Activated CD4-positive, alpha-beta T cell treated with anti-CD3 and anti-CD28 coated beads, Interleukin-2, Interleukin-4, amounts not matched to agents 100 ng/mL and 50 ng/mL, durations not matched to agents 16 hours and 8 hours (primary cell): ENCODE measurements around the gene DLGAP5.

Experiments
- DNase-seq: peaks from one replicate; pipeline ENCODE4 v3.0.0-alpha.2; 2020; ENCODE audit warnings: low spot score

The DLGAP5 gene

GRCh38 chr14:55107766-55108554, 83.4 kb downstream of the DLGAP5 start:
- peak; percentile 79 for DNase-seq

- no peak for DNase-seq
Observed at GRCh38 chr14:55105991-55106390, 85.4 kb downstream of the DLGAP5 start.

GRCh38 chr14:55103971-55104954, 87.1 kb downstream of the DLGAP5 start:
- no peak for DNase-seq

DNA sequence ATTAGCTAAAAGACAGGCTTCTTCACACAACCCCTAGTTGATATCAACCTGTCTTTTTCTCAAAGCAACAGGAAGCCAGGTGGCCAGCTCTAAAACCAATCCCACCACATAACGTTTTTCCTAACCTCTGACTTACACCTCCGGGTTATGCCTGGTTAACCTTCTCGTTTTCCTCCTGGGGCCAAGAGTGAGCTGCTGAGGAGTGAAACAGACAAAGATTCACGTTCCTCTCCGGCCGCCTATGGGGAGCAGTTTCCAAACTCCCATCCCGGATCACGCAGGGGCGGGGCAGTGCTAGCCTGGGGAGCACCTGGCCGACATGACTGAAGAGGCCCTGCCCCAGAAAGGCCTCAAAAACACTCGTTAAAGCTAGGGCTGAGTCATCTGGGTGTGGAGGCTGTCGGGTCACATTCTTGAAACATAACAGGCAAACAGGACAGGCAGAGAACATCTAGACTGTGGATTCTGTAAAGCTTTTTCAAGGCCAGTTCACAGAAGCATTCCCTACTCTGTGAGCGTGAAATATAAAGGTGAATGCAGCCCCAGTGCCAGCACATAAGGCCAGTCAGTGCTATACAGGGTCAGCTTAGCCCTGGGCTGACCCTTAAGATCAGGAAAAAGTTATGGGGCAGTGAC, 88.3 kb downstream of the DLGAP5 start:
- peak; percentile 82 for DNase-seq

DNA sequence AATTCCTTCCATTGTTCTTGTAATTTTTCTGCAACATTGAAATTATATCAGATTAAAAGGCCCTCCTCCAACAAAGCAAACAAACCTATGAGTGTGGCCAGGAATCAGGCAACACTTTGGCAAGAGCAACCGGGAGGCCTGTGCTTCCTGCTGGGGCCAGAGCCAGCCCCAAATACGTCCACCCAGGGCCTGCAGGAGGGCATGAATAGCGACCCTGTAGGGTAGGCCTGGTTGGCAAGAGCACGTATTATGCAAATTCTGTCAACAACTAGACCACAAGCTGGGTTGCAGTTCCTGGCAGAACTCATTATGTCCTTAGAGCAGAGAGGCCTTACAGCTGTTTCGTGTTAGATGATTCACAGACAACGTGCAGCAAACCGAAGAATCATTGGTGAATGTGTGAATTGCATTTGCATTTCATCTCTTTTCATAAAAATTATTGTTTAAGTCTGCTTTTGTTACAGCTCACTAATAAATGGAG, 89.2 kb downstream of the DLGAP5 start:
- DNase-seq, result peak; percentile 88

GRCh38 chr14:55101698-55102097, 89.7 kb downstream of the DLGAP5 start:
- DNase-seq, result no peak

- no peak for DNase-seq
Observed at GRCh38 chr14:55099756-55100155, 91.6 kb downstream of the DLGAP5 start.

GRCh38 chr14:55098561-55098898, 92.9 kb downstream of the DLGAP5 start:
- no peak for DNase-seq
